Measurements from ENCODE around the gene PRPF18.

Gene PRPF18

DNA sequence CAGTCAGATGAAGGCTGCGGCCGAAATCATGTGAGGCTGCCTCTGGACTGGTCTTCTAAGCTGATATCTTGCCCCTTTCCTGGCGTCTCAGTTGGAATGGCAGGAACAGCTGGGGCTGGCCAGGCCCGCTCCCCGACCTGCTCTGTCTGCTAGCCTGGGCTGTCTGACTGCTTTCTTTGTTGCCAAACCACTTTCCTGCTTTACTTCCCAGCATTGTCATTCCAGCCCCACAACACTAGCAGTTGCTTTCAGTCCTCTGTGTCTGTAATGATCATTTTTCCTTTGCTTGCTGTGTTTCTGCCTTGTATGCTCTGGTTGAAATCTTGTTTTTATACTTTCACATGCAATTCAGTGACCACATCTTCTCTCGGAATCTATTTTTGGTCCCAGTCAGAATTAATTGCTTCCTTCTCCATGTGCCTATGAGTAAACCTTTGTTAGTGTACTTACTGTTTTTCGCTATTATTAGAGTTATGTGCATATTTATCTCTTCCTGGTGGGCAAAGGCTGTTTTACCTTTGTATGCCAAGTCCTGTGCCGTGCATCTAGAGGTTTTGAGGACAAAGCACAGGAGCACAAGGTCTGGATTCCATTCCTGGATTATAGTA, 21.6 kb downstream of the PRPF18 start:
- DNase-seq: no peak

DNA sequence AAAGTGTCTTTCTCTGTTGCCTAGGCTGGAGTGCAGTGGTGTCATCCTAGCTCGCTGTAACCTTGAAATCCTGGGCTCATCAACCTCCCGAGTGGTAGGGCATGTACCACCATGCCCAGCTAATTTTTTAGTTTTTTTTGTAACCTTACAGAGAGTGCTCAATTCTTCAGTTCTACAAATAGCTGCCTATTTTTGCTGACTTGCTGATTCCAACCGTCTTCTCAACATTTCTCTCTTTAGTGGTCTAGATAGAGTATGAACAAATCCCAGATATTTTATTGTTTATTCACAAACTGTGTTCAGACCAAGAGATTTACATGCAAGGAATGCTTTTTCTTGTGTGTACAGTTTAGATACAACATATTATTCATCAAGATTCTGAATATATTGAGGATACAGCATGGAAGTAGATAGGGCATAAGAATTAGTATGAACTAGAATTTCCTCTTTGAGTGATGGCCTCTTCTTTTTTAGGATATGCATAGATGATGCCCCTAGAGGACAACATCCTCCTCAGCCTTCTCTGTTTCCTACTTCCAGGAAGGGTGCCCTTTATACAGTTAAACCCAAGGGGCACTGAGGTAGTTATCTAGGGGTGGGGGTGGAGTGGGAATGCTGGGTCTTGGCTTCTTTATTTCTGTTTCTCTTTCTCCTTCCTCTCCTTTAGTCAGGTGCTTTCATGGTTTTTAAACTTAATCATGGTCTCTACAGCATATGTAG, 26.0 kb downstream of the PRPF18 start:
- DNase-seq: no peak

DNA sequence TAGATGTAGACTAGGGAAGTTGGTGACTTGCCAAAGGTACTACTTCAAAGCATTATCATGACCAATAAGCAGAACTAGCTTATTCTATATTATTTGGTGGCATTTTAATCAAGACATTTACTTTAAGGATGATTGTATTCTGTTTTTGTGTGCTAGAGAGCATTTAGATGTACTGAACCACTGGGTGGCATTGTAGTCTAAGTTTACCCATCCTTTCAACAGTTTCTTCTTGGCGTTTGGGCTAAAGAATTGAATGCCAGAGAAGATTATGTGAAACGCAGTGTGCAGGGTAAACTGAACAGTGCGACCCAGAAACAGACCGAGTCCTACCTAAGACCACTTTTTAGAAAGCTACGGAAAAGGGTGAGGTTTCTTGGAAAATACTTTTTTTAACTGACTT, 26.8 kb downstream of the PRPF18 start:
- no peak for DNase-seq

DNA sequence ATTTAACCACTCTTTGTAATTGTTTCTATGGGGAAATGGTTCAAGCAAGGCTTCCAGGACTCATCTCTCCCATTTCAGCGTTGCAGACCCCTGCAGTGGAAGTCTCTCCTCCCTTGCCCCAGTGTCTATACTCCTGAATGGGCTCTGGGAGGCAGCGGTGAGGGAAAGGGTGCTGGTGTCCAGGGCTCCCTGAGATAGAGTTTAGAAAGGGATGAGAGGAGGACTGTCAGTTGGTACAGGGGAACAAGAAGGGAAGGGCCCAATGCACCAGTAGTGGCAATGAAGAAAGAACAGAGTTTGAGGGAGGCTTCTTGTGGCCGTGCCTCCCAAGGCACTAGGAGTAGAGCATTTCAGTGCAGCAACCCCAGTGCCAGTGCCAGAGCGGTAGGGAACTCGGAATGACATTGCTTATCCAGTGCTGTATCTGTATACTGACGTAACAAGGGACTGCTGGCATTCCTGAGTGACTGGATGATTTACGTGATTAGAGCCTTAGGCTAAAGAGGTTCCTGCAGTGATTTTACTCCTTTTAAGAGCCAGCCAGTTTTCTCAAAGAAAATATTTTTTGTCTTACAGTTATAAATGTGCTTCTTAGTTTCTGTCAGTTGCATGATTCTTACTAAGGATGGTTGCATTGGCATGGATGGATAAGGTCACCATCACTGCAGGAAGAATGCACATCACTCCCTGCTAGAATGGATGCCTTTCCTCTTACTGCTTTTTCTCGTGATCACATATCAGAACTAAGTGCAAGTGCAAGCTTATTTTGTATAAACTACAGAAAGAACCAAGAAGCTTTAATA, 28.0 kb downstream of the PRPF18 start:
- no peak for DNase-seq

DNA sequence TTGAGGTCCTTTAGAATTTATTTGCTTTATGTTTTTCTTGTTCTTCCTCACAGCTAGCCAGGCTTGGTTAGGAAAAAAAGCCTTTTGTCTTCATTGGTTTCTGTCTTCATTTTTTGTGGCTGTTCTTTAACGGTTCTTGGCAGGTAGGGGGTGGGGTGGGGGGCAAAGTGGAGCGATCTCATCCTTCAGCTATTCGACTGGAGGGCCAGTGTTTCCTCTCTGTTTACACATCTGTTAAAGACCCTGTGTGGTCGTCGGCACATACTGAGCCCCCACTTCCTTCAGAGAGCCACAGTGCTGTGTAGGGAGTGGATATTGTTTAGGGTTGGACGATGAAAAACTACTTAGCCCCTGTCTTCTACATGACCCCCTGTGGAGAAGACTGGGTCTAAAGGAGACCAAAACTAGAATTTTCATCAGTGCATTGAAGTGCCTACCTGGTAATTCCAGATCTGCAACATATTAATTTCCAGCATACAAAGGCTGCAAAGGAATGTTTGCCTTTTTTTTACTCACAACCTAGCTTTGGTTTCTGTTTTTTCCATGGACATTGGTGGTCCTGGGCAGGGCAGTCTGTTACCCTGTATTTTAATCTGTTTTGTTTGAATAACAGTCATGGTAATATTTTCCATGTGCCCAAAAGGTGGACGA, 29.0 kb downstream of the PRPF18 start:
- DNase-seq: no peak

DNA sequence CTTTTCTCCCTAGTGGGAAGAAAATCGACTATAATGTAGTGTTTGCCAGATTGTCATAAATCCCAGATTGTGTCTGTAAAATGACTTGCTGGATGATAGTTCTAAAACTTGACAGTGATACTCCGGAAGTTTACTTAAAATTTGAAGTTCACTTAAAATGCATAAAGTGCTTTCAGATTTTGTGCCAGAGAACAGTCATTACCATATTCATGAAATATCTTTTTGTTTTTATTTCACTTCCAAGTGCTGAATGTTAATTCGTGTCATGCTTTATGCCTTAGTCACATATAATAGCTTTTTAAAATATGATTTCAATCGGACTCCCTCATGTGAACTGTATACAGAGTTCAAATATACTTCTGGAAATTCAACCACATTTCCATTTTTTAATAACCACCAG, 30.4 kb downstream of the PRPF18 start:
- DNase-seq: no peak

DNA sequence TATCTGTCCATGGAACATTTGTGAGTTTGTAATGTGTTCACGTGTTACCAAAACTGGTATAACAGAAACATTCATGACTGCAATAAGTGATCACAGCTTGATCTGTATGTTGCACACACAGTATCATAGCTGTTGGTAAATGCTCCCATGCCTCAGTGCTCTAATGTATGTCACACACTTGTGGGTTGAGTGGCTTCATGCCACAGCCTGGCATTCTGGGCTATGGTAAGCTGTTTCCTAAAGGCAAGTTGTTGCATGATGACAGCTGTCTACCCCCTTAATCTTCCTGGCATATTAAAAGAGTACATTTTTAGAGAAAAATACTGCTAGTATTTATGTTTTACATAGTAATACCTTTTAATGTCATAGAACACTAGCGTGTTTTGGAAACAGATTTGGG, 35.2 kb downstream of the PRPF18 start:
- no peak for DNase-seq

DNA sequence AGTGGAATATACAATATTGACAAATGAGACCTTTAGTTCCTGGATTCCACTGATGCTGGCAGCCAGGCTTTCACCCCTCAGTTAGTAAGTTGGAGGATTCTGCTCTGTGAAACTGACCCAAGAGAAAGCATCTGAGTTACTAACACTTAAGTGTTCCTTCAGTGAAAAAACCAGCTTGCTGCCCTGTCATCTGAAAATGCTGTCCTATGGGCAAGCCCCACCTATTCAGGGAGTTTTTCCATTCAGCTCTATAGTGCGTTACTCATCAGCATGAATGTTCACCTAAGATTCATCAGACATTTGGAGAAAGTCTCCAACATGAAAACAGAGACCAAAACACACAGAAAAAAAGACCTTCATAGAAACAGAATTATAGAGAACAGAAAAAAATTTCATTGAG, 37.9 kb downstream of the PRPF18 start:
- no peak for DNase-seq

DNA sequence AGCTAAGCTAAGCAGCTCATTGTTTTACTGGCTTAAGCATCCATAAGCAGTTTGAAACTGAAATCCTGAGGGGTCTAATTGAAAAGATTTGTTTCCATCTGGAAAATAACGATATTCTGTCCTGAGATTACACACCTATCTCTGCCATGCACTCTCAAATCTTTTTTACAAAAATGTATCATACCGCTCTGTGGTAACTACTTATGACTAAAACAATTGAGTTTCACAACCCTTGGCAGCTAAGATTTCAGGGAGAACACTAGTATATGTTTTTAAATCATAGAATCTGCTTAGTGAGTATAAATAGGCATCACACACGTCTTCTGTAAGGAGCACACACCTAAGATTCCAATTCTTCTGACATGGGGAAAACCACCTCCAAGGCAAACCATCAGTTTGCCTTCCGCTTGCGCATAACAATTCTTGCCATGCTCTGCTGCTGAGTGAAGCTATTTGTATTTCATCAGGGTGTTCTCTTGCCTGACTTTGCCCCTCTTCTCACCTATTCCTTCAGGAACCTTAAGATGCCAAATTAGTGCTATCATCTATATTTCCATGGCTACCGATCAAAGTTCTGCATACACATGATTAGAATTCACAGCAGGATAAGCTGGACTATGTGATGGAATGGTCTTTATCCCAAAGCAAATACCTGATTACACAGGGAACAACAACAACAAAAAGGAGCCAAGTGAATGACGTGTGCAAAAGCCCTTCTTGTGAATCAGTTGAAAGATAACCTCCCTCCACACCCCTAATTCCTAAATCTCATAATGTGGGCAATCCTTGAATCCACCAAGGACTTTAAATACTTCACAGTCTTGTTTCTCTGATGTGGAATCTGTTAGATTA, 40.9 kb downstream of the PRPF18 start:
- no peak for DNase-seq

DNA sequence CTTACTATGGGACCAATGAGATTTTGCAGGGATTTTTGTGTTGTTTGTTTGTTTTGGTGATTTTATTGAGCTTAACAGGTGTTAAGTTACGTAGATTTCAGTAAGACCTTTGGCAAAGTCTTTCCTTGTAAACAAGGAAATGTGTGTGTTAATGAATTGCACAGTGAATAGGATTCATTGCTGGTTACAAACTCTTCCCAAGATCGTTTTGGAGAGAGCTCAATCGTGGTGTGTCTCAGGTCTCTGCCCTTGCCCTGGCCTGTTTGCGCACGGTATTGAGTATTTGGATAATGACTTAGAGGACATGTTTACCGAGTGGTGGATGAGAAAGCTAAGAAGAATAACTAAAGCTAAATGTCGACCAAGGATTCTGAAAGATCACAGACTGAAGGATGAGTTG, 41.9 kb downstream of the PRPF18 start:
- no peak for DNase-seq

DNA sequence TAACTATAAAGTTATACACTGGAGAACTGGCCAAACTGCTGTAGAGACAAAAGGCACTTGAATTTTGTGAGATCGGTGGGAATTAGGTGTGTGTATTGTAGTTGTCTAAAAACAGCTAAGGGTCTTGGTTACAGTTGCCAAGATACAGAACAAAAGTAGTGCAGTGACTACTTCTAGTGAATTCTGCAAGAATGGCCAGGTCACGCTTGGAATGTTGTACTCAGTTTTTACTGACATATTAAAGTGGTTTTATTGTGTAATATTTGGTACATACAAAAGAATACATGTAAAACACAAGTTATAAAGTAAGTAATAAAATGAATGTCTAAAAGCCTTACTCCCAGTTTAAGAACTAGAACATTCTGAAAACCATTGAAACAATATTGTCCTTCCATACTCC, 42.4 kb downstream of the PRPF18 start:
- no peak for DNase-seq

DNA sequence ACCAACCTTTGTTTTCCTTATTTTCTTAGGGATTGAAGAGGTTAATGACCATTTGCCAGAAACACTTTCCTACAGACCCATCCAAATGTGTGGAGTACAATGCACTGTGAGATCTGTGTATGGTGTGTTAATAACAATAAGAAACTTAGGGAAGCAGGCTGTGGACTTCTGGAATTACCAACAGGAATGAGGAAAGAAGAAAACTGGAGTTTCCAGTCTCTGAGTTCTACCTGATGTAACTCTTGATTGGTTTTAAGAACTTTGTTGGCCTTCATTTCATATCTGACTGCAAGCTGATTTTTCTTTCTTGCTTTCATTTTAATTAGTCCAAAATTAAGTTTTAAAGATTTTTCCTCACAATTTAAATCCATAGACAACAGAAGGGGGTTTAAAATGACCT, 43.5 kb downstream of the PRPF18 start:
- no peak for DNase-seq

DNA sequence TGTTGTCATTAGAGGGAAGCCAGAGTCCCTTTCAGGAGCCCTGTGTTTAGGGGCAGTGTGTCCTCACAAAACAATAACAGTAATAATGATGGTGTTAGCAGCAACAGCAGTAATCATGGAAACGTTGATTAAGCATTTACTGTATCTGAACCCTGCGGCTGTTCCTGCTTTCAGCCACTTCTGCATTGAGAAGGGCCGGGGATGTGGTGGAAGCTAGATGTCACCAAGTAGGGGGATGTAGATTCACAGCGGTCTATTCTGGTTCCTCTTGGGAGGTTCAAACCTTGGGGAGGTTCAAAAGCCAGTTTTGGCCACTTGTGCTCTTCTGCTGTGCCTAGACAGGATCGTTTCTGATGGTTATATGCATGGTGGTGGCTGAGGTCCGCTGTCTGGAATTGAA, 44.8 kb downstream of the PRPF18 start:
- no peak for DNase-seq

DNA sequence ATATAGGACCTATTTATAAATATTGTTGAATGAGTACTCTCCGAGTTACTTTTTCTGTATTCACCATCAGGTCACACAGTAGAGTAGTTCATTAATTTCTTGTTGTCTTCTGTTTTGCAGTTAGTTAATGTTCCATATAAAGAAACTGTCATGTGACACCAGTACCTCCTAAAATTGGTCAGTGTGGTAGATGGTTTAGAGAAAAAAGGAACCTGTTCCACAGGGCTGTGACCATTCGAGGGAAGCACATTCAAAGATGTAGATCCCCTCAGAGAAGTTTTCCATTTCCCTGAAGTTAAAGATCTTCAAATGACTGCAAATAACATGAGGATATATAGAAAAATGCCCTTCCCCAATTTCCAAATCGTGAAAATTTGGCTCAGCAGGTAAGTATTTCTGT, 45.7 kb downstream of the PRPF18 start:
- DNase-seq: no peak

DNA sequence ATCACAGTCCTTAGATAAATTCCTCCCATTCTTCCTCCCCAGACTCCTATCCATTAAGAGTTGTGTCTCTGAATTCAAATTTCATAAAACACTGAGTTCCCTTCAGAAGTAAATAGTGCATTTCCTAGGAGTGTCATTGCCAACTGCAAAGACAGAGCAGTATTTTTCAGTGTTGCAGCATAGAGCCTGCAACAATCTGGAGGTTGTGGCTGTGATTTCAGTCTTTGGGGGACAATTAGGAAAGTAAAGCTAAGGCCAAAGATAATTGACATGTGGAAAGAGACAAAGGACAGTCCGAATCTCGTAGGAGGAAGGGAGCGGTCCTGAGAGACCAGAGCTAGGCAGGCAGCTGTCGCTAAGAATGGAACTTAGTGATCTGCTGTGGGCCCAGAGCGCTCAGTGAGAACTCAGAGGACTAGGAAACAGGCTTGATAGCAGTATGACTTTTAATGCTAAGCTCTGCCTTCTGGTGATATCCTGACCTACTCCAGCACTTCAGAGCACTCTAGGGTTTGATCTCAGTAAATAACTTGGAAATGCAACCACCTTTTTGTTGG, 46.2 kb downstream of the PRPF18 start:
- DNase-seq: no peak

DNA sequence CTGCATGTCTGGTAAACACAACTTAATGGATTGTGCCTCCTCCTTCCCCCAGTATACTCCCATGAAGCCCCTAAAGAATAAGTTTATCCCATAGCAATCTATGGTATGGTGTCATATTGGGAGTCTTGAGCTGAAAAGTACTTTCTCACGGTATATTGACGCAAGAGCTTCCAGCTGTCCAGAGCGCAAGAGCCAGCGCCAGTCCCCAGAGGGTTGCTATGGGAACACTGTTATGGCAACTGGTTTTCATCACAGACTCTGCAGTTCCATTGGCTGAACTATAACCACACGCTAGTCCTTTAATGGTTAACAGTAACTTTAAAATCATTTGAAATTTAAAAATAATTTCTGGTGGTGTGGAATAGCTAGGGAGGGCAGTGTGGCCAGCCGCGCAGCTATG, 46.9 kb downstream of the PRPF18 start:
- no peak for DNase-seq

DNA sequence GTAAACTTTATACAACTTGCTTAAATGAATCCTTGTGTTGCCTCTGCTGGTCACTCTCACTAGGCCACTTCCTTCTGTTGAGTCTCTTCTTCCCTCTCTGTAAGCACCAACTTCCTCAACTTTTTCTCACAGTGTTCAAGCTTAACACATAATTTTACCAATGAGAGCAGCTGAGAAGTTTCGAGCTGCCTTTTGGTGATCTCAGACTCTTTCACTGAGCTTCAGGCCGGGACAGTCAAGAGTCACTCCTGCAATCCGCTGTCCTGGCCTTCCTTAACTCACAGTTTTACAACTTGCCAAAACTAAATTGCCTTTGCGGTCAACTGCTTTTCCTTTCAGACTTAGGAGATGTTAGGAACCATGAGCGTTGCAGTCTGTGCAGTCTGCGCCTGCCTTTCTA, 47.4 kb downstream of the PRPF18 start:
- DNase-seq: no peak

DNA sequence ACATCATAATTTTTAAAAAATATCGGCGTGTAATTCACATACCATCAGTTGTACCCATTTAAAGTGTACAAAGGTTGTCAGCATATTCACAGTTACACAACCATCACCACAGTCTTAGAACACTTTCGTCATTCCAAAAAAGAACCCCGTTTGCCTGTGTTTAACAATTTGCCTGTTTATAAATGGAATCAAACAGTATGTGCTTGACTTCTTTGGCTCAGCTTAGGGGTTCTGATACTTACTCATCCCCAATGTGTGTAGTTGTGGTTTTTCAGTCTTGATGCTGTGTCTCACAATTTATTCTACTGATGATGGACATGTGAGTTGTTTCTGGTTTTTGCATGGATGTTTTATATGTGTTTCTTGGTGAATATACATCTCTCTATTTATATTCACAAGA, 50.0 kb downstream of the PRPF18 start:
- DNase-seq: no peak

DNA sequence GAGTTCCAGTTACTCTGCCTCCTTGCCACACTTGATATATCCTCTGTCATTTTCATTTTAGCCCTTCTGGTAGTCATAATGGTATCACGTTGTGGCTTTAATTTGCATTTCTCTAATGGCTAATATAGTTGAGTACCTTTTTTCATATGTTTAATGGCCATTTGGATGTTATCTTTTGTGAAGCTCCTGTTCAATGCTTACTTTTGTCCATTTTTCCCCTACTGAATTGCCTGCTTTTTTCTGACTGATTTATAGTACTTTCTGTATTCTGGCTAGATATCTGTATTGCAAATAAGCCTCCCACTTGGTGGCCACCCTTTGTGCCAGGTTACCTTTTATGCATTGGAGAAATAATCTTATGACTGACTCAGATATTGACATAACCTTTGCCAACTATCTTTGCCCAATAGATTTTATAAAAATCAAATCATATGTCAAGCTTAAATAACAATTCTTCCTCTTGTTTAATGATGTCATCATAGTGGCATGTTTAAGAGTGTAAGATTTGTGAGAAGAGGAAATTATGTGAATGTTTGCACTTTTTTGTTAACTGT, 50.6 kb downstream of the PRPF18 start:
- DNase-seq: no peak

DNA sequence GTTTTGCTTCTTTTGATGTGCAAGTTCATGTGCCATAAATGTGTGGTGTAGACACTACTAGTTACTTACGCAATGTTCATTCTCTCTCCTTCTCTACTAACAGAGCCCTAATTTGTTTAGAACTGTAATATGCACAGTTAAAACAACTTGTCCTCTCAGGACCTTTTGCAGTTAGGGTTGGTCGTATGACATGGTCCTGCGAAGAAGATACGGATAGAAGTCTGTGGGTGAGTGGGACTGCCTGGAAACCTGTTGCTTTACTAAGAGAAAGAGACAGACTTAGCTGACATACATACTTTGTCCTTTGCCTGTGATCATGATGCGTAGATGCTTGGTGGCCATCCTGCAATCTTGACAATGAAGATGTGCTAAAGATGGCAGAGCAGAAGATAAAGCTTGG, 51.1 kb downstream of the PRPF18 start:
- no peak for DNase-seq

DNA sequence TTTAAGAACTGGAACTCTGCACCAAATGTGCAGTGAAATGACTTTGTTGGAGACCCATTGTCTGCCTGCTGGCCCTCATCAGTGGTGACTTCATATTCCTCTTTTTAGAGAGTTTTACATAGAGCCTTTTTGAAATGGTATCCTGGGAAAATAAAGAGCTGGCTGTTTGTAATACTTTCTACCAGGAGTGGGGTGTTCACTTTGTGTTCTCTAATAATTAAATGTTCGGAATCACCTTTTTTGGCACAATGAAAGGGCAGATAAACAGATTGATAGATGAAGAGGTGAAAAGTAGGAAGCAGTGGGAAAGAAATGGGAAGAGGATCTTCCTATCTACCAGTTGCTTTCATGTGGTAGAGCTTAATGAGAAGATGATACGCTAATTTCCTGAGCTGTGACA, 55.5 kb downstream of the PRPF18 start:
- DNase-seq: no peak

DNA sequence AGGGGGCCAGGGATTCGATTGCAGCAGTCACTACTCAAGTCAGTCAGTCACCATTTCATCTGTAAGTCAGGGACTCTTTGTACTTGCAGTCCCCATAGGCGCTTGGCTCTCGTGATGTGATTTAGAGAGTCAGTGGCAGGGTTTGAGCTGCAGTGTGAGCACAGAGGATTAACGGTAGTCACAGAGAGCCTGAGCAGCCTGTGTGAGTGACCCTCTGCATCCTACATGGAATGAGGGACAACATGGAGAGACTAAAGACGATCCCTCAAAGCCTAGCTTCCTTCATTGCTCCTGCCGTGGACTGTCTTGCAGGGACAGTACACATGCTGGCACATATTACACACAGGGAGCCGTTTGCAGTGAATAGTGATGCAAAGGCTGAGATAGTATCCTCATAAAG, 56.3 kb downstream of the PRPF18 start:
- DNase-seq: no peak
